ENCODE data around the gene SLC51B. TPM values are rescaled to one million over a fixed set of nuclear protein-coding genes. Genes with fewer than 3 reads are reported as not detected.

SLC51B gene
- total RNA-seq, 1 donor from 2014 or later = not detected

DNA sequence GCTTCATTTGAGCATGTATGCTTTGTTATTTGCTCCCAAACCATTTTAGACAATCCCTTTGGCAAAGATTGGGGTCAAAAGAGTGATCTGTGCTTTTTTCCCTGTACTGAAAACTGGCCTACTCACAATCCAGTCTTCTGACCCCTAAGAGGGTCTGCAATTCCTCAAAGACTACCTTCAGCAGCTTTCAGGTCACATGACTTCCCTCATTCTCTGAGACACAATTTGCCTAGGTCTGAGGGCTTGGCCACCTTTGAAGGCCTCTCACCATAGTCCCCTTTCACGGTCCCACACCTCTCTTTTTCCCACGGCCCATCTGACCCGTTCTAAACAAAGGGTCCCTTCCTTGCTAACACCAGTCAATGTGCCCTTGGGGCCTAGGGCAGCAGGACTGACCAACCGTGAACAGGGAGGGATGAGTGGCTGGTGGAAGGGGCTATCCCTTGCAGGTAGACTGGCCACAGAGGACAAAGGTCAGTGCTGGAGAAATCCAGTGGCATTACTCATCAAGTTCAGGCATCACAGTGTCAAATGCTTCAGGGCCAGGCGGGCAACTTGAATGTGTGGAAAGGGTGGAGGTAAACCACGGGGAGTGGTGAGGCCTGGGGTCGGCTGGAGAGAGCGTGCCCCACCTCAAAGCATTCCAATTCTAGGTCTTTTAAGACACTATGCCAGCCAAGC, 11.8 kb downstream of the SLC51B start:
- peak; percentile 89 for DNase-seq (ENCODE audit: low read depth)
- TF ChIP-seq, protein P1, sequence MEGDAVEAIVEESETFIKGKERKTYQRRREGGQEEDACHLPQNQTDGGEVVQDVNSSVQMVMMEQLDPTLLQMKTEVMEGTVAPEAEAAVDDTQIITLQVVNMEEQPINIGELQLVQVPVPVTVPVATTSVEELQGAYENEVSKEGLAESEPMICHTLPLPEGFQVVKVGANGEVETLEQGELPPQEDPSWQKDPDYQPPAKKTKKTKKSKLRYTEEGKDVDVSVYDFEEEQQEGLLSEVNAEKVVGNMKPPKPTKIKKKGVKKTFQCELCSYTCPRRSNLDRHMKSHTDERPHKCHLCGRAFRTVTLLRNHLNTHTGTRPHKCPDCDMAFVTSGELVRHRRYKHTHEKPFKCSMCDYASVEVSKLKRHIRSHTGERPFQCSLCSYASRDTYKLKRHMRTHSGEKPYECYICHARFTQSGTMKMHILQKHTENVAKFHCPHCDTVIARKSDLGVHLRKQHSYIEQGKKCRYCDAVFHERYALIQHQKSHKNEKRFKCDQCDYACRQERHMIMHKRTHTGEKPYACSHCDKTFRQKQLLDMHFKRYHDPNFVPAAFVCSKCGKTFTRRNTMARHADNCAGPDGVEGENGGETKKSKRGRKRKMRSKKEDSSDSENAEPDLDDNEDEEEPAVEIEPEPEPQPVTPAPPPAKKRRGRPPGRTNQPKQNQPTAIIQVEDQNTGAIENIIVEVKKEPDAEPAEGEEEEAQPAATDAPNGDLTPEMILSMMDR (conservative IDR thresholded peaks at IDR 0.05; ENCODE audit: low read depth, low read length) = no peak
- no peak overlapping the region for H3K4me3 ChIP-seq (ENCODE audit: low read depth, low read length)

DNA sequence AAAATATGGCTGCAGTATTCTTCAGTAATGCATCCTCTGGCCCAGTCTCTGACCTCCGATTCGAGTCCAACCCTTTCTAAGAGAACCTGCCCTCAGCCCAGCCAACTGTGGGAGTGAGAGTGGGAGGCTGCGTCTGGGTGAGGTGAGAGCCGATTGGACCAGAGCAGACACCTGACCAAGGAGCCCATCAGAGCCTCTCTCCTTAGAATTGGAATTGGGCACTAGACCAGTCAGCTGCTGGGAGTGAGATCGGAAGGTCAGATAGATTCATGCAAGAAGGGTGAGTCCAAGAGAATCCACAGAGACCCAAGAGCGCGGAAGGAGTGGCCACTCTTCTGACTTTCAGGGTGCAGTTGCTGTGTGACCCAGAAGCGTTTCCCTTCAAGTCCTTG, 12.4 kb downstream of the SLC51B start:
- DNase-seq (ENCODE audit: low read depth) = no peak
- TF ChIP-seq, protein P1 (conservative IDR thresholded peaks at IDR 0.05; ENCODE audit: low read depth, low read length) = no peak
- H3K4me3 ChIP-seq (ENCODE audit: low read depth, low read length) = no peak overlapping the region

DNA sequence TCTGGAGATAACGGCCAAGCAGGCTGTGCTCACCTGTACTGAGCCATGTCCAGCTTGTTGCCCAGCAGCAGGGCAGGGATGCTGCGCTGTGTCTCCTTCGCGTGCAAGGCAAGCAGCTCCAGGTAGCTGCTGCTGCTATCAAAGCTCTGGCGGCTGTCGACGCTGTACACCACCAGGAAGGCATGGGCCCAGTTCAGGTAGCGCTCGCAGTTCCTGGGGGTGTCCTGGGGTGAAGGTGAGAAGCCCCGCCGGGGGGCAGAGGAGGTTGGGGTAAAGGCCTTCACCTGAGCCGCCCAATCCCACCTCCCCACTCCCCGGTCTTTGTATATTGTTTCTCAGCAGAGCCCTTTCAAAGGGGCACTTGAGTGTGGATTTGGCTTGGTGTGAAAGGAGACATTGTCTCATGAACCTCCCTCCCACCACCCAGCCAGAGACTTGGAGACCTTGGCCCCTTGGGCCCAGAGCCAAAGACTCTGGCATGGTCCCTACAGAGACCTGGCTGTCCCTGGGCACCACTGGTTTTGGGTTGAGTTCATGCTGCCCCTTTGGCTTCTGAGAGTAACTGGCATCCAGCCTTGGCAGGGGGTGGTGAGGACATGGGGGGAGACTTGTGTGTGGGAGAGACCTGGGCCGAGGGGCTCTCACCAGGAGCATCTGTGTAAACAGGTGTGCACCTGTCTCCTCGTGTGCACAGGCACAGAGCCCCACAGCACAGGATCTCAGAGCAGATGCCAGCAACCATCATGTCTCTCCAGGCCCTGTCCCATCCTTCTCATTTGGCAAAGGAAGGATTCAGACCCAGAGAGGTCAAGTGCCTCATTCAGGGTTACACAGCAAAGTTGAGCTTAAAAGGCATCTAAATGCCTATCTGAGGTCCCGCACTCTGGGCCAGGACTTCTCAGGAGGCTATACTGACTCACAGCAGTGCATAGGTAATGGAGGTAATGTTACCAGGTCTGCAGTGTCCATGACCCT, 13.5 kb downstream of the SLC51B start:
- DNase-seq (ENCODE audit: low read depth) = no peak
- no peak overlapping the region for H3K4me3 ChIP-seq (ENCODE audit: low read depth, low read length)
- TF ChIP-seq, protein P1 (conservative IDR thresholded peaks at IDR 0.05; ENCODE audit: low read depth, low read length) = no peak

DNA sequence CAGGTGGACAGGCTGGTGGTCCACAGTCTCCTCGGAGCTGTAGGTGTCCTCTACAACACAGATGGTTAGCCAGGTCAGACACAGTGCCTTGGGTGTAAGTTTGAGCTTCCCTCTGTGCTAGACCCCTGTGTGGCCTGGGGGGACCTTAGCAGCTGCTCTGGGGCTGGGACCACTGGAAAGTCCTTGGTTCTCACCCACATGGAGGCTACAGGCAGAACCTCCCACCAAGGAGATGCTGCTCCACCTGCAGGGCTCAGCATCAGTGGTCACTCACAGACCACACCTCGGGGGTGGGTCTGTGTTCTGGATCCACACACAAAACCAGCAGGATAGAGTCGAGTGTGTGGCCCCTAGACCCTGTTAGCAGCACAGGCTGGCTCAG, 14.2 kb downstream of the SLC51B start:
- no peak for DNase-seq (ENCODE audit: low read depth)
- TF ChIP-seq, protein P1 (conservative IDR thresholded peaks at IDR 0.05; ENCODE audit: low read depth, low read length) = no peak

DNA sequence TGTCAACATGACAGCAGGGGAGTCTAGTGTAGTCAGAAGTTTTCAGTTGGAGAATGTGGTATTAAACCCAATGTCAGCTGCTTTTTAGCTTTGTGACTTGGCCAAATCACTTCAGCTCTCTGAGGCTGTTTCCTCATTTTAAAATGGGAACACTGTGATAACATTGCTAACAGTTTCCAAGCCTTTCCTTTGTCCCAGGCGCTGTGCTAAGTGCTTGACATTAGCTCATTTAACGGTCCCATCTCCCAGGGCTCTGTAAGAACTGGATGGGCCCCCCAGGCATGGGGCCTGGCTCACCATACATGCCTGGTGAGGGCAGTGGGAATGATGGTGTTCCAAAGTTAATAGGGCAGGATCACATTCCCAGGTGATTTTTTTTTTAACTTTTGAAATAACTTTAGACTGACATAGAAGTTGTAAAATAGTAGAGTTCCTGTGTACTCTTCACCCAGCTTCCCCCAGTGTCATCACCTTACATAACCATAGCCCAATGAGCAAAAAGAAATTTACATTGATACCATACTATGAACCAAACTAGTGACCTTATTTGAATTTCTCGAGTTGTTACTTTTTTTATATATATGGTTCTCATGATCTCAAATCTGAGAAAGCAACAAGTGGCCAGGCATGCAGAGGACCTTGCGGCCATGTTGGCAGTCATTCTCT, 14.9 kb downstream of the SLC51B start:
- H3K4me3 ChIP-seq (ENCODE audit: low read depth, low read length) = no peak overlapping the region
- TF ChIP-seq, protein P1 (conservative IDR thresholded peaks at IDR 0.05; ENCODE audit: low read depth, low read length) = no peak
- DNase-seq (ENCODE audit: low read depth) = no peak

More for the DNA sequence above, 14.2 kb downstream of the SLC51B start:
- no peak overlapping the region for H3K4me3 ChIP-seq (ENCODE audit: low read depth, low read length)

DNA sequence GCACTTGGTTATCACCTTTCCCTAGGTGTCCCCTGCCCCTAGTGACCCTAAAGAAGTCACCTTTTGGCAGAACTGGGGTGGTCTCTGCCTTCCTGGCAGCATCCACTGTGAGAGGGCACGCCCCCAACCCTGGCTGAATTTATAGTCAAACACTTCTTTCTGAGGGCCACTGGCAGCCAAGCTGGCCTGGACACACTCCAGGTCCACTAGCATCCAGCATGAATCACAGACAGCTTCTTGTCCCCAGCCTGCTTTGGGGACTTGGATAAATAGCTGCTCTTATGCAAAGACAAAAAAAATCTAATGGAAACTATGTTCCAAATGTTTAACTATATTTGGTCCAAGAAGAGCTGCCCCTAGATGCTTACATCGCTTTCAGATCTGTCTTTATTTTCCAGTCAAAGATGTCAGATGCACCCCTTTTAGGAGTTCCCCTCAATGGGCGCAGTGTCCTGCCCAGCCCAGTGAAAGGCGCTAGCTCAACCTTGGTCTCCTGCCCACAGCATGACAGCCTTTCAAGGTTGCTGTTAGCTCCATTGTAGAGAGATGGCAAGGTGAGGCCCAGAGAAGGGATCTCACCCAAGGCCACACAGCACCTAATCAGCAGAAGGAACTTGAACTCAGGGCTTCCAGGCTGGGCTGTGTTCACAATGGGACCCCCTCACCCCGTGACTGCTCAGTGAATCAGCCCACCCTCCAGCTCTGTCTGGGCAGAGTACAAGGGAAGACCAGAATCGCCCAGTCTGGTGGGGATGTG, 15.6 kb downstream of the SLC51B start:
- TF ChIP-seq, protein P1 (conservative IDR thresholded peaks at IDR 0.05; ENCODE audit: low read depth, low read length) = no peak

More for the DNA sequence above, 15.6 kb downstream of the SLC51B start:
- H3K4me3 ChIP-seq (ENCODE audit: low read depth, low read length) = no peak overlapping the region
- no peak for DNase-seq (ENCODE audit: low read depth)
